SK-N-SH (cell line): ENCODE results near the gene LGR6.

Experiments used
- CTCF ChIP-seq: fragments of 200-600 bp; sonication (generic); IDR thresholded peaks from 2 replicates; pipeline ENCODE4 v1.6.1; 2017; ENCODE audit warnings: antibody characterized with exemption, mild to moderate bottlenecking, moderate library complexity
- GABPA ChIP-seq: IDR thresholded peaks from 2 replicates; pipeline ENCODE4 v1.4.0; 2012; ENCODE audit warnings: low read depth, mild to moderate bottlenecking
- RCOR1 ChIP-seq: fragments of 150-350 bp; IDR thresholded peaks from 2 replicates; pipeline ENCODE4 v1.6.1; 2017; ENCODE audit warnings: antibody characterized with exemption, low read length
- YY1 ChIP-seq: IDR thresholded peaks from 2 replicates; pipeline ENCODE4 v1.4.0; 2012; ENCODE audit warnings: low read depth, mild to moderate bottlenecking

- no peak for TF ChIP-seq GABPA
- no peak for TF ChIP-seq YY1
- no peak for TF ChIP-seq CTCF
- TF ChIP-seq RCOR1: no peak
These were observed 35.7 kb upstream of the LGR6 start for GRCh38 chr1:202157945-202158344.
